K562 (cell line): ENCODE data around the gene CBY2.

Experiments
- CREB1 ChIP-seq, 2 experiments: sonication (generic) in 1 of 2; formaldehyde crosslinking in 1 of 2; IDR thresholded peaks; 2 replicates each; pipeline versions ENCODE4 v1.6.1 to v1.8.0; 2012 to 2022; ENCODE audit warnings: inconsistent platforms in 1 of 2, mild to moderate bottlenecking in 1 of 2, missing genetic modification reagents in 1 of 2, moderate library complexity in 1 of 2
- KDM1A ChIP-seq, 2 experiments: fragments of 450-650 bp; IDR thresholded peaks; 2 replicates each; pipeline ENCODE4 v1.6.1; 2016; ENCODE audit warnings: mild to moderate bottlenecking in 2 of 2
- ZNF696 ChIP-seq: fragments of 250-450 bp; sonication (Bioruptor Pico); conservative IDR thresholded peaks from 2 replicates; pipeline ENCODE4 v1.4.0; 2020; ENCODE audit warnings: mild to moderate bottlenecking, moderate library complexity

DNA sequence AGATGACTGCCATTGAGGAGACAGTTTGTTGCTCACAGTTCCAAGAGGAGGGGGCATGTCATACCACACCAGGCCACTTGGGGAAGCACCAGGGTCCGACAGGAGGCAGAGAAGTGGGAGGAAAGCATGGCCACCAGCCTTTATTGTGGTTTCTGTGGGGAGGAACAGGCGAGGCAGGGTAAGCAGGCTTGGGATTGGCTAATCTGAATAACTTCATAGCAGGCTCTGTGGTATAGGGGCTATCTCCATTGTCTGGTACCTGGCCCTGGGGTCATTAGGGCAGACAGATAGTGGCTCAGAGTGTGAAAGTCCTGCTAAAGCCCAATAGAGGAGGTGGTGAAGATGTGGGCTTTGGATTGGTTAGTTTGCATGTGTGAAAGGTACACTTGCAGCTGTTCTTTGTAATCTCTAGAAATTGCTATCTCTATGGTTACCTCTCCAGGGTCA is 35.5 kb downstream of the CBY2 start:
- TF ChIP-seq CREB1 (IDR thresholded peaks at IDR 0.05) = no peak
- no peak for TF ChIP-seq CREB1 (CRISPR knock-in tag; IDR thresholded peaks at IDR 0.05)
- no peak for TF ChIP-seq ZNF696 (CRISPR knock-in tag)
- no peak for TF ChIP-seq KDM1A (IDR thresholded peaks at IDR 0.05)
